NCI-H2196 (cell line): Measurements from ENCODE around the gene CREB3L2.
"Not testable (repeated sequence)": the region's sequence is repeated elsewhere in the genome, so short reads cannot be mapped to it uniquely, and the experiment has no call there.

Experiments used
- DNase-seq: peaks from one replicate; lab custom pipeline; 2025; ENCODE audit not compliant: unreplicated experiment; lab: John Stamatoyannopoulos, UW

CREB3L2 gene

GRCh38 chr7:137908106-137908505 is 93.8 kb downstream of the CREB3L2 start:
- DNase-seq, result no peak

DNA sequence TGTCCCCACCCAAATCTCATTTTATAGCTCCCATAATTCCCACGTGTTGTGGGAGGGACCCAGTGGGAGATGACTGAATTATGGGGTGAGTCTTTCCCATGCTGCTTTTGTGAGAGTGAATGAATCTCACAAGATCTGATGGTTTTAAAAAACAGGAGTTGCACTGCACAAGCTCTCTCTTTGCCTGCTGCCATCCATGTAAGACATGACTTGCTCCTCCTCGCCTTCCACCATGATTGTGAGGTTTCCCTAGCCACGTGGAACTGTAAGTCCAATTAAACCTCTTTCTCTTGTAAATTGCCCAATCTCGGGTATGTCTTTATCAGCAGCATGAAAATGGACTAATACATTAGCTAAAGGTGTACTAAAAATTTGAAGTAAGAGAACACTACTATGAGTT is 95.2 kb downstream of the CREB3L2 start:
- not testable (repeated sequence) for DNase-seq

DNA sequence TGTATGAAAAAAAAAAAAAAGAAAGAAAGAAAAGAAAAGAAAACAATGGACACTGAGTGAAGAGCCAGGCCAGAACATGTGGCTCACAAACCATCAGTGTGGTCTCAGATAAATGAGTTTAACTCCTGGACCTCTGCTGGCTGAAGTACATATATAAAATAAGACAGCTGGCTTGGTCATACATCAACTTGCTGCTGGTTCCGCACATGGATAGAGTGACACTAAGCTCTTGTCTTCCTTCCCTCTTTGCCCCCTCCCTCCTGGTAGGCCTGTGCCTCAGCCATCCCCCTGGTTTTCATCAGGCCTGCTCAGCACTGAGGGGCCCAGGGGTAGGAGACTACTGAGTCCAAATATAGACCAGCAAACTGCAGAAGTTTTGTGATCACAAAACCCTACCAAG is 97.1 kb downstream of the CREB3L2 start:
- no peak for DNase-seq

- DNase-seq, result peak; percentile 74
These were observed 98.3 kb downstream of the CREB3L2 start for GRCh38 chr7:137903382-137904169.

GRCh38 chr7:137900137-137900536 is 101.7 kb downstream of the CREB3L2 start:
- DNase-seq, result no peak

DNA sequence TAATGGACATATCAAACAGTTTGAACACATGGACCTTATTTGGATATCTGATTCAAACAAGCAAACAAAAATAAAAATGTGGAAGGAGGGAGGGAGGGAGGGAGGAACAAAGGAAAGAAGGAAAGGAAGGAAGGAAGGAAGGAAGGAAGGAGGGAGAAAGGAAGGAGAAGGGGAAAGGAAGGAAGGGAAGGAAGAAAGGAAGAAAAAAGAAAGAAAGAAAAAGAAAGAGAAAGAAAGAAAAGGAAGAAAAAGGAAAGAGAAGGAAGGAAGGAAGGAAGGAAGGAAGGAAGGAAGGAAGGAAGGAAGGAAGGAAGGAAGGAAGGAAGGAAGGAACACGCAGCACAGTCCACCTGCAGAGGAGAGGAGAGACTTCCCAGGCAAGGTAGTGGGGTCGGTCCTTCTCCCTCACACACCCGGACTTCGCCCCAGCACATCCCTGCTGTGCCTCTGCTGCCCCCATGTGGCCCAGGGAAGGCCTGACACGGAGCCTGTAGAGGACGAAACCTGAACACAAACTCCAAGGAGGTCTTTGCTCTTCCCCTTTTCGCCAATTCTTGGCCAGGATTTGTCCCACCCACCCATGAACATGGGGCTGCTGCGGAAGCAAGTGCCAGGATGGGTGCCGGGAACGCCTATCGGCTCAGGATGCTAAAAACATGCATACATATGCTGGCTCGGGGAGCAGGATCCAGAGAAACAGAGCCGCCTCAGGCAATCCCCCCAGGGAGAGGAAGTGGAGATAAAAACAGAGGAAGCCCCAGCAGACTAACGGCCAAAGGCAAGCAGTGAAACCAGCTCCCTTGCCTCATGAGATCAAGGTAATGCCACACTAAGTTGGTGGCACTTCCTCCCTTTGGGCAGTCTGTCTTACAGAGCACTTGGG is 102.8 kb downstream of the CREB3L2 start:
- peak; percentile 73 for DNase-seq

GRCh38 chr7:137895301-137896221 is 106.3 kb downstream of the CREB3L2 start:
- no peak for DNase-seq

- DNase-seq, result no peak
These were observed 108.6 kb downstream of the CREB3L2 start for GRCh38 chr7:137893143-137893742.

- no peak for DNase-seq
These were observed 110.8 kb downstream of the CREB3L2 start for GRCh38 chr7:137891016-137891655.

DNA sequence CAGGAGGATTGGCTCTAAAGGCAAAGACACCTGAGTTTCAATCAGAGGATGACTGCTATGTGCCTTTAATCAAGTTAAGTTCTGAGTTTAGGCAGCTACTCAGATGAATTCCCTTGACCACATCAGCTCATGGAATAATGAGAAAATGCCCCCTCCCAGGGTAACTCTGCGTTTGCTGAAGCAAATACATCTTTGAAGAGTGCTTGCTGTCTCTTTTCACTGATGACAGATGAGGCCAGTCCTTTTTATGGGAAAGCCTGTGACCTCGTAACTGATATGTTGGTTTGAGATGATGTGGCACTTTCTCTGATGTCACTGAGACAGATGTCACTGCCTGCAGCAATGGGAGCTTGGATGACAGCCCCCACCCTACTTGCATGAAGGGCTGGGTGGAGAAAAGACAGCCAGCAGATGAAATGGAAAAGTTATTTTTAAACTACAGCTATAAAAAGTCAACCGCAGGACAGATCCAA is 111.4 kb downstream of the CREB3L2 start:
- DNase-seq, result no peak

- DNase-seq, result no peak
These were observed 113.6 kb downstream of the CREB3L2 start for GRCh38 chr7:137888241-137888640.

- no peak for DNase-seq
These were observed 115.1 kb downstream of the CREB3L2 start for GRCh38 chr7:137886746-137887145.

GRCh38 chr7:137886281-137886680 is 115.6 kb downstream of the CREB3L2 start:
- DNase-seq, result no peak

DNA sequence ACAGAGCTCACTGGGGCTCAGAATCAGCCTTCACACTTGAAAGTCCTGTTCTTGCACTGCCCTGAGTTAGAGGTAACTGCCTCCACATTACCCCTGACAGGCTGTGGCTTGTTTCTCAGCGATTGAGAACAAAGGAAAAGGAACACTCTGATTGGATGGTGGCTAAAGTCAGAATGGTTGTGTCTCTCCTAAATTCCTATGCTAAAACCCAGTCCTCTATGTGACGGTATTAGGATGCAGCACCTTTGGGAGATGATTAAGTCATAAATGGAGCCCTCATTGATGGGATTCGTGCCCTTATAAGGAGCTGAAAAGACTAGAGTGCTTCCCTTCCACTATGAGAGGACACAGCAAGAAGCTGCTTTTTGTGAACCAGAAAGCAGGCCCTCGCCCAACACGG is 116.2 kb downstream of the CREB3L2 start:
- DNase-seq, result no peak

GRCh38 chr7:137882806-137883205 is 119.1 kb downstream of the CREB3L2 start:
- no peak for DNase-seq

- DNase-seq, result no peak
These were observed 119.6 kb downstream of the CREB3L2 start for GRCh38 chr7:137882261-137882668.

DNA sequence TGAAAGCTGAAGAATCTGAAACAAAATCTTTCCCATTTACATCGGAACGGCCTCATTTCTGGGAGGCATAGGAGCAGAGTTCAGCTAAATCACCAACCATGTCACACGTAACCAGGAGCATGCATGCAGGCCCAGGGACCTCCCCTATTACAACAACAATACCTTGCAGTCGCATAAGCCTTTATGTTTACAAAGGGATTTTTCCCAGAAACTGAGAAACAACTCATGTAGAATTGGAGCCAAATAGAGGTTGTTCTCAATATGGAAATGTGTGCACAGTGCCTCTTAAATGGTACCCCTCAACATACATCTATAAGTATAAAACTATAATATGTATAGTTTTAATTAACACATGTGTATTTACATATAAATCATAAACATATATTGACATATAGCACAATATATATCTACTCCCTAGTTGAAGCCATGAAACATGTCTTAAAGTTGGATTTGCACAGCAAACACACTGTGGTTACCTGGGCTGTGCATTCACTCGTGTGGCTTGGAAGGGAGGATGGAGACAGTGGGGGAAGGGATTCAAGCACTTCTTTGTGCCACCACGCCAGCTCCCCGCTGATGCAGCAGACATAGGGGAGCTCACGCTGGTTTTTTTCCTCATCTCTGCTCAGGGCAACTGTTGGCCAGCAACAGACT is 120.2 kb downstream of the CREB3L2 start:
- no peak for DNase-seq

DNA sequence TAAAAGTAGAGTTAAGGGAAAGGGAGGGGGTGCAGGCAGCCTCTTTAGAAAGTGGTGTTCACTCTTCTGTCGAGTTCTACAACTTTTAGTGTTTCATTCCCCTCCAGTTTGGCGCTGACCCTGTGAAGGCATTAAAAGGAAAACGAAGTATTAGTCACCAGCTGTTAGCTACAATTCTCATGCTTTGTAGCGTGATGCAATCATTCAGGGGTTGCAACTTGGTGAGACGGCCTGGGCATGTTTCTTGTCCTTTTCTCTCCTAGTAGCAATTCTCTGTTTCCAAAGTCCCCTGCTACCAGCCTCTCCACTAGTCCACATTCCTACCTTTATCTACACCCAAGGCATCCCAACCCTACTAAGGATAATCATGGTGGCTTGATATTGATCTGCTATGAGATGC is 121.5 kb downstream of the CREB3L2 start:
- DNase-seq, result no peak

GRCh38 chr7:137879357-137880158 is 122.3 kb downstream of the CREB3L2 start:
- no peak for DNase-seq
